Mesendoderm (in vitro differentiated cells): ENCODE results near the gene TRIM9.

Source experiments
- DNase-seq: peaks from one replicate; pipeline ENCODE4 v3.0.0; 2013
- H2AK5ac ChIP-seq: 2 replicates; pipeline ENCODE4 v1.6.1; 2013; ENCODE audit warnings: low read length, inconsistent platforms
- H2BK120ac ChIP-seq: 2 replicates; pipeline ENCODE4 v1.6.1; 2013; ENCODE audit warnings: low read depth, mild to moderate bottlenecking, low read length, moderate library complexity, mixed read lengths
- H2BK15ac ChIP-seq: replicated peaks from 2 replicates; pipeline ENCODE4 v1.6.1; 2013; ENCODE audit warnings: low read depth, mild to moderate bottlenecking, moderate library complexity
- H2BK5ac ChIP-seq: 2 replicates; pipeline ENCODE4 v1.6.1; 2013; ENCODE audit warnings: low read length, inconsistent platforms
- H3K18ac ChIP-seq: 2 replicates; pipeline ENCODE4 v1.6.1; 2013; ENCODE audit warnings: mild to moderate bottlenecking, low read length, mixed read lengths
- H3K23ac ChIP-seq: one replicate; pipeline ENCODE4 v1.6.1; 2013; ENCODE audit warnings: low read length
- H3K27ac ChIP-seq: 2 replicates; pipeline ENCODE4 v1.5.1; 2013; ENCODE audit warnings: low read depth, mild to moderate bottlenecking, inconsistent platforms, low read length, moderate library complexity
- H3K27me3 ChIP-seq: 2 replicates; pipeline ENCODE4 v1.6.1; 2013; ENCODE audit warnings: low read length, control low read depth, mild to moderate bottlenecking, inconsistent platforms; ENCODE audit not compliant: insufficient read depth, poor library complexity
- H3K36me3 ChIP-seq: 2 replicates; pipeline ENCODE4 v1.6.1; 2013; ENCODE audit warnings: low read length, inconsistent platforms; ENCODE audit not compliant: control insufficient read depth, insufficient read depth
- H3K4ac ChIP-seq: one replicate; pipeline ENCODE4 v1.6.1; 2013; ENCODE audit warnings: low read depth, mild to moderate bottlenecking, low read length, moderate library complexity
- H3K4me1 ChIP-seq: 2 replicates; pipeline ENCODE4 v1.6.1; 2013; ENCODE audit warnings: low read depth, low read length, inconsistent platforms; ENCODE audit not compliant: control insufficient read depth
- H3K4me2 ChIP-seq: 2 replicates; pipeline ENCODE4 v1.6.1; 2013; ENCODE audit warnings: low read length
- H3K4me3 ChIP-seq: 2 replicates; pipeline ENCODE4 v1.5.1; 2013; ENCODE audit warnings: mild to moderate bottlenecking, low read length
- H3K56ac ChIP-seq: one replicate; pipeline ENCODE4 v1.6.1; 2013; ENCODE audit warnings: low read length
- H3K79me1 ChIP-seq: 2 replicates; pipeline ENCODE4 v1.6.1; 2013; ENCODE audit warnings: low read length, inconsistent platforms
- H3K79me2 ChIP-seq: 2 replicates; pipeline ENCODE4 v1.6.1; 2013; ENCODE audit warnings: mild to moderate bottlenecking, low read length; ENCODE audit not compliant: control insufficient read depth, insufficient read depth
- H3K9ac ChIP-seq: 2 replicates; pipeline ENCODE4 v1.6.1; 2013; ENCODE audit warnings: low read length, inconsistent platforms
- H4K5ac ChIP-seq: one replicate; pipeline ENCODE4 v1.6.1; 2013; ENCODE audit warnings: low read length
- H4K8ac ChIP-seq: one replicate; pipeline ENCODE4 v1.6.1; 2013; ENCODE audit warnings: low read depth, mild to moderate bottlenecking, control low read depth, low read length, moderate library complexity
- WGBS: extraction: QIAGEN DNeasy Blood & Tissue Kit; methylation state at CpG from one replicate; pipeline ENCODE4 v1.1.7; 2013; ENCODE audit warnings: low lambda C conversion rate, missing lambda C conversion rate; ENCODE audit not compliant: insufficient coverage; ENCODE audit errors: extremely low coverage; 5-methylcytosine and 5-hydroxymethylcytosine counted together

Gene TRIM9

GRCh38 chr14:51117593-51117992 is 22.7 kb upstream of the TRIM9 start:
- no peak overlapping the region for H3K27ac ChIP-seq
- H4K5ac ChIP-seq, result no peak overlapping the region
- H3K4me2 ChIP-seq, result no peak overlapping the region
- no peak overlapping the region for H2BK120ac ChIP-seq
- H3K4ac ChIP-seq, result no peak overlapping the region
- no peak overlapping the region for H3K56ac ChIP-seq
- DNase-seq, result no peak
- H2BK5ac ChIP-seq, result no peak overlapping the region
- H2AK5ac ChIP-seq, result no peak overlapping the region
- H3K23ac ChIP-seq, result no peak overlapping the region
- no peak overlapping the region for H3K9ac ChIP-seq
- H3K18ac ChIP-seq, result no peak overlapping the region
- H3K79me1 ChIP-seq, result no peaks in the 10 kb centered on the region
- no peak overlapping the region for H3K4me3 ChIP-seq
- H3K4me1 ChIP-seq, result no peaks in the 10 kb centered on the region
- H3K27me3 ChIP-seq, result no peaks in the 10 kb centered on the region
- H2BK15ac ChIP-seq, result no peak overlapping the region
- no peaks in the 10 kb centered on the region for H3K79me2 ChIP-seq
- H4K8ac ChIP-seq, result no peak overlapping the region
- WGBS, result no CpG with 5 or more reads among the region's 1 CpG
- H3K36me3 ChIP-seq, result no peaks in the 10 kb centered on the region

GRCh38 chr14:51116682-51117081 is 21.8 kb upstream of the TRIM9 start:
- H3K27ac ChIP-seq, result no peak overlapping the region
- H3K4me1 ChIP-seq, result no peaks in the 10 kb centered on the region
- no peak overlapping the region for H4K8ac ChIP-seq
- no peak overlapping the region for H3K4me3 ChIP-seq
- H3K4ac ChIP-seq, result no peak overlapping the region
- H3K23ac ChIP-seq, result no peak overlapping the region
- H3K79me1 ChIP-seq, result no peaks in the 10 kb centered on the region
- no peak overlapping the region for H4K5ac ChIP-seq
- no peak overlapping the region for H2AK5ac ChIP-seq
- no peak overlapping the region for H3K4me2 ChIP-seq
- H2BK5ac ChIP-seq, result no peak overlapping the region
- WGBS, result no CpG with 5 or more reads among the region's 1 CpG
- no peaks in the 10 kb centered on the region for H3K27me3 ChIP-seq
- H2BK120ac ChIP-seq, result no peak overlapping the region
- no peak overlapping the region for H3K18ac ChIP-seq
- no peak overlapping the region for H3K9ac ChIP-seq
- H3K56ac ChIP-seq, result no peak overlapping the region
- DNase-seq, result no peak
- no peaks in the 10 kb centered on the region for H3K79me2 ChIP-seq
- no peaks in the 10 kb centered on the region for H3K36me3 ChIP-seq
- no peak overlapping the region for H2BK15ac ChIP-seq

GRCh38 chr14:51109651-51110050 is 14.7 kb upstream of the TRIM9 start:
- Histone ChIP-seq H3K56ac (no peak overlapping the region), H2BK120ac (no peak overlapping the region), H3K79me1 (no peaks in the 10 kb centered on the region), H4K8ac (no peak overlapping the region), H4K5ac (no peak overlapping the region), H3K4ac (no peak overlapping the region), H2BK15ac (no peak overlapping the region), H2BK5ac (no peak overlapping the region), H3K27ac (no peak overlapping the region), H3K79me2 (no peaks in the 10 kb centered on the region), H2AK5ac (no peak overlapping the region), H3K4me1 (no peaks in the 10 kb centered on the region), H3K18ac (no peak overlapping the region), H3K4me2 (no peak overlapping the region), H3K9ac (no peak overlapping the region), H3K36me3 (no peaks in the 10 kb centered on the region), H3K23ac (no peak overlapping the region), H3K4me3 (no peak overlapping the region), H3K27me3 (no peaks in the 10 kb centered on the region)
- no CpG with 5 or more reads among the region's 3 CpGs for WGBS
- no peak for DNase-seq

GRCh38 chr14:51107801-51108200 is 12.9 kb upstream of the TRIM9 start:
- Histone ChIP-seq H3K18ac (no peak overlapping the region), H3K4me3 (no peak overlapping the region), H3K36me3 (no peaks in the 10 kb centered on the region), H3K56ac (no peak overlapping the region), H3K27me3 (no peaks in the 10 kb centered on the region), H3K23ac (no peak overlapping the region), H4K8ac (no peak overlapping the region), H3K79me1 (no peaks in the 10 kb centered on the region), H3K79me2 (no peaks in the 10 kb centered on the region), H3K27ac (no peak overlapping the region), H4K5ac (no peak overlapping the region), H3K4ac (no peak overlapping the region), H3K9ac (no peak overlapping the region), H3K4me1 (no peaks in the 10 kb centered on the region), H2BK15ac (no peak overlapping the region), H3K4me2 (no peak overlapping the region), H2BK5ac (no peak overlapping the region), H2AK5ac (no peak overlapping the region), H2BK120ac (no peak overlapping the region)
- DNase-seq, result no peak
- no CpG with 5 or more reads among the region's 1 CpG for WGBS

- Histone ChIP-seq H3K56ac (no peak overlapping the region), H4K8ac (no peak overlapping the region), H2BK5ac (no peak overlapping the region), H3K36me3 (no peaks in the 10 kb centered on the region), H3K9ac (no peak overlapping the region), H3K4ac (no peak overlapping the region), H2BK120ac (no peak overlapping the region), H3K23ac (no peak overlapping the region), H3K18ac (no peak overlapping the region), H2AK5ac (no peak overlapping the region), H3K79me1 (no peaks in the 10 kb centered on the region), H3K4me2 (no peak overlapping the region), H3K27ac (no peak overlapping the region), H3K4me3 (no peak overlapping the region), H3K79me2 (no peaks in the 10 kb centered on the region), H3K4me1 (no peaks in the 10 kb centered on the region), H2BK15ac (no peak overlapping the region), H3K27me3 (no peaks in the 10 kb centered on the region), H4K5ac (no peak overlapping the region)
- DNase-seq, result peak; percentile 18
These were observed 9.6 kb upstream of the TRIM9 start for GRCh38 chr14:51104467-51104866.

GRCh38 chr14:51097287-51097686 is 2.4 kb upstream of the TRIM9 start:
- Histone ChIP-seq H3K27me3 (peaks cover 6% of the 10 kb centered on the region), H3K79me1 (no peaks in the 10 kb centered on the region), H3K79me2 (no peaks in the 10 kb centered on the region), H4K5ac (no peak overlapping the region), H3K4me2 (no peak overlapping the region), H3K36me3 (no peaks in the 10 kb centered on the region), H4K8ac (no peak overlapping the region), H3K27ac (no peak overlapping the region), H2AK5ac (no peak overlapping the region), H2BK5ac (no peak overlapping the region), H3K9ac (no peak overlapping the region), H2BK120ac (no peak overlapping the region), H3K4me3 (no peak overlapping the region), H3K4me1 (peaks cover 2% of the 10 kb centered on the region), H3K23ac (no peak overlapping the region), H3K18ac (no peak overlapping the region), H3K4ac (no peak overlapping the region), H3K56ac (no peak overlapping the region), H2BK15ac (no peak overlapping the region)
- WGBS, result no CpG with 5 or more reads among the region's 1 CpG
- DNase-seq, result no peak
